KMS-11 (cell line): ENCODE results near the gene DLG2.

ENCODE experiments used
- H2AFZ ChIP-seq: fragments of 200-600 bp; sonication (generic); 2 replicates; pipeline ENCODE4 v1.6.1; 2016; ENCODE audit warnings: antibody characterized with exemption, mixed run types, low read depth
- H3K27ac ChIP-seq: fragments of 200-600 bp; sonication (generic); 2 replicates; pipeline ENCODE4 v1.6.1; 2016; ENCODE audit warnings: mild to moderate bottlenecking, mixed run types
- H3K27me3 ChIP-seq: fragments of 200-600 bp; sonication (generic); 2 replicates; pipeline ENCODE4 v1.6.1; 2017; ENCODE audit warnings: mild to moderate bottlenecking, low read depth, mixed run types, moderate library complexity; ENCODE audit not compliant: insufficient read depth
- H3K36me3 ChIP-seq: fragments of 200-600 bp; sonication (generic); 2 replicates; pipeline ENCODE4 v1.6.1; 2017; ENCODE audit warnings: mild to moderate bottlenecking, mixed run types; ENCODE audit not compliant: insufficient read depth
- H3K4me1 ChIP-seq: fragments of 200-600 bp; sonication (generic); 2 replicates; pipeline ENCODE4 v1.6.1; 2016; ENCODE audit warnings: mild to moderate bottlenecking, low read depth, mixed run types; ENCODE audit not compliant: poor library complexity, severe bottlenecking
- H3K4me2 ChIP-seq: fragments of 200-600 bp; sonication (generic); 2 replicates; pipeline ENCODE4 v1.7.0; 2016; ENCODE audit warnings: mild to moderate bottlenecking, mixed run types
- H3K4me3 ChIP-seq: fragments of 200-600 bp; sonication (generic); IDR thresholded peaks from 2 replicates; pipeline ENCODE4 v1.6.1; 2017; ENCODE audit warnings: low read depth, low read length, mixed read lengths; ENCODE audit not compliant: insufficient read depth
- H3K79me2 ChIP-seq: fragments of 200-600 bp; sonication (generic); 2 replicates; pipeline ENCODE4 v1.6.1; 2016; ENCODE audit warnings: low read depth, mixed run types; ENCODE audit not compliant: insufficient read depth
- H3K9ac ChIP-seq: fragments of 200-600 bp; sonication (generic); 2 replicates; pipeline ENCODE4 v1.6.1; 2016; ENCODE audit warnings: mild to moderate bottlenecking, mixed run types
- H4K20me1 ChIP-seq: fragments of 200-600 bp; sonication (generic); 2 replicates; pipeline ENCODE4 v1.6.1; 2016; ENCODE audit warnings: mild to moderate bottlenecking, mixed run types; ENCODE audit not compliant: insufficient read depth
- TF ChIP-seq, protein P1 (sequence below): fragments of 200-600 bp; sonication (generic); conservative IDR thresholded peaks from 2 replicates; pipeline ENCODE4 v1.6.1; 2017; ENCODE audit warnings: low read depth, mild to moderate bottlenecking, antibody characterized with exemption, low read length, moderate library complexity, mixed read lengths

The DLG2 gene

GRCh38 chr11:83520849-83521248 is 2106.3 kb downstream of the DLG2 start:
- Histone ChIP-seq H3K4me2 (no peak overlapping the region), H3K9ac (no peak overlapping the region), H3K36me3 (no peaks in the 10 kb centered on the region), H3K4me1 (no peaks in the 10 kb centered on the region), H3K27me3 (no peaks in the 10 kb centered on the region), H3K4me3 (no peak overlapping the region), H2AFZ (no peak overlapping the region), H3K27ac (no peak overlapping the region), H4K20me1 (no peaks in the 10 kb centered on the region), H3K79me2 (no peaks in the 10 kb centered on the region)
- TF ChIP-seq, protein P1, sequence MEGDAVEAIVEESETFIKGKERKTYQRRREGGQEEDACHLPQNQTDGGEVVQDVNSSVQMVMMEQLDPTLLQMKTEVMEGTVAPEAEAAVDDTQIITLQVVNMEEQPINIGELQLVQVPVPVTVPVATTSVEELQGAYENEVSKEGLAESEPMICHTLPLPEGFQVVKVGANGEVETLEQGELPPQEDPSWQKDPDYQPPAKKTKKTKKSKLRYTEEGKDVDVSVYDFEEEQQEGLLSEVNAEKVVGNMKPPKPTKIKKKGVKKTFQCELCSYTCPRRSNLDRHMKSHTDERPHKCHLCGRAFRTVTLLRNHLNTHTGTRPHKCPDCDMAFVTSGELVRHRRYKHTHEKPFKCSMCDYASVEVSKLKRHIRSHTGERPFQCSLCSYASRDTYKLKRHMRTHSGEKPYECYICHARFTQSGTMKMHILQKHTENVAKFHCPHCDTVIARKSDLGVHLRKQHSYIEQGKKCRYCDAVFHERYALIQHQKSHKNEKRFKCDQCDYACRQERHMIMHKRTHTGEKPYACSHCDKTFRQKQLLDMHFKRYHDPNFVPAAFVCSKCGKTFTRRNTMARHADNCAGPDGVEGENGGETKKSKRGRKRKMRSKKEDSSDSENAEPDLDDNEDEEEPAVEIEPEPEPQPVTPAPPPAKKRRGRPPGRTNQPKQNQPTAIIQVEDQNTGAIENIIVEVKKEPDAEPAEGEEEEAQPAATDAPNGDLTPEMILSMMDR = no peak

GRCh38 chr11:83511646-83512045 is 2115.5 kb downstream of the DLG2 start:
- no peaks in the 10 kb centered on the region for H4K20me1 ChIP-seq
- H3K27me3 ChIP-seq = no peaks in the 10 kb centered on the region
- no peak overlapping the region for H2AFZ ChIP-seq
- no peaks in the 10 kb centered on the region for H3K4me1 ChIP-seq
- no peaks in the 10 kb centered on the region for H3K36me3 ChIP-seq
- H3K9ac ChIP-seq = no peak overlapping the region
- H3K79me2 ChIP-seq = no peaks in the 10 kb centered on the region
- H3K4me3 ChIP-seq = no peak overlapping the region
- H3K27ac ChIP-seq = no peak overlapping the region
- no peak overlapping the region for H3K4me2 ChIP-seq
- TF ChIP-seq, protein P1 = no peak

- H2AFZ ChIP-seq = no peak overlapping the region
- no peak overlapping the region for H3K4me2 ChIP-seq
- no peaks in the 10 kb centered on the region for H3K79me2 ChIP-seq
Measured at GRCh38 chr11:83510530-83511460, 2116.3 kb downstream of the DLG2 start.

DNA sequence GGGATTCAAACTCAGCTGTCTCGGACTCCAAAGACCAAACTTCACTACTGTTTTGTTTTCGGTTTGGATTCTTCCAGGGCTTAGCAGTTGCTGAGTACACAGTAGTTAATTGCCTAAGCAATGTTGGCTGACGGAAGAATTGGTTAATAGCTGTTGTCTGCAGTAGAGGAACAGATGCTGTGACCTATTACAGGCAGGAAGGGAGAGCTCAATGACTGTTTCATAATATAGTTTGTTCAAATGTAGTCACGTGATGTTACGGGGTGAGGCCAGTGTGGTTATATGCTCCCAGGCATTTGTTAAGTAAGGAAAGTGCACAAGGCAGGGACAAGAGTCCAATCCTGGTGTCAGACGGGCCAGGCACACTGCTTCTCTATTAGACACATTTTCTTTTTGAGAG is 2118.3 kb downstream of the DLG2 start:
- Histone ChIP-seq H3K4me3 (no peak overlapping the region), H3K4me2 (no peak overlapping the region)

More at GRCh38 chr11:83510530-83511460, 2116.3 kb downstream of the DLG2 start:
- no peak overlapping the region for H3K9ac ChIP-seq
- no peaks in the 10 kb centered on the region for H3K4me1 ChIP-seq
- no peak overlapping the region for H3K27ac ChIP-seq
- H4K20me1 ChIP-seq = no peaks in the 10 kb centered on the region
- H3K27me3 ChIP-seq = no peaks in the 10 kb centered on the region
- TF ChIP-seq, protein P1 = no peak
- no peak overlapping the region for H3K4me3 ChIP-seq
- no peaks in the 10 kb centered on the region for H3K36me3 ChIP-seq

More for the DNA sequence above, 2118.3 kb downstream of the DLG2 start:
- H3K9ac ChIP-seq = no peak overlapping the region
- no peak overlapping the region for H3K27ac ChIP-seq
- H3K79me2 ChIP-seq = no peaks in the 10 kb centered on the region
- H2AFZ ChIP-seq = no peak overlapping the region
- H3K36me3 ChIP-seq = no peaks in the 10 kb centered on the region
- H3K4me1 ChIP-seq = no peaks in the 10 kb centered on the region
- TF ChIP-seq, protein P1 = no peak
- H3K27me3 ChIP-seq = no peaks in the 10 kb centered on the region
- H4K20me1 ChIP-seq = no peaks in the 10 kb centered on the region
